HG03457 (cell line): ENCODE data around the gene NYAP2.

Experiments used
- ATAC-seq: cut with Tn5 transposase; IDR thresholded peaks from one replicate; pipeline ENCODE4 v1.9.1; 2021; ENCODE audit warnings: moderate number of reproducible peaks; ENCODE audit not compliant: unreplicated experiment

The NYAP2 gene

GRCh38 chr2:225472161-225472560, 72.7 kb downstream of the NYAP2 start:
- ATAC-seq: no peak

GRCh38 chr2:225479386-225479785, 79.9 kb downstream of the NYAP2 start:
- no peak for ATAC-seq

GRCh38 chr2:225484751-225485150, 85.2 kb downstream of the NYAP2 start:
- no peak for ATAC-seq

- ATAC-seq: no peak
Observed at GRCh38 chr2:225486236-225486635, 86.7 kb downstream of the NYAP2 start.

GRCh38 chr2:225487878-225488416, 88.4 kb downstream of the NYAP2 start:
- ATAC-seq: no peak

- no peak for ATAC-seq
Observed at GRCh38 chr2:225488743-225489142, 89.2 kb downstream of the NYAP2 start.

GRCh38 chr2:225493420-225494099, 94.0 kb downstream of the NYAP2 start:
- ATAC-seq: no peak

GRCh38 chr2:225494100-225494459, 94.6 kb downstream of the NYAP2 start:
- no peak for ATAC-seq

- no peak for ATAC-seq
Observed at GRCh38 chr2:225495706-225496105, 96.2 kb downstream of the NYAP2 start.

- no peak for ATAC-seq
Observed at GRCh38 chr2:225496568-225496967, 97.1 kb downstream of the NYAP2 start.

- ATAC-seq: no peak
Observed at GRCh38 chr2:225497166-225497565, 97.7 kb downstream of the NYAP2 start.

GRCh38 chr2:225501022-225501421, 101.5 kb downstream of the NYAP2 start:
- ATAC-seq: no peak

- no peak for ATAC-seq
Observed at GRCh38 chr2:225502971-225503370, 103.5 kb downstream of the NYAP2 start.

GRCh38 chr2:225510796-225511195, 111.3 kb downstream of the NYAP2 start:
- ATAC-seq: no peak

- ATAC-seq: no peak
Observed at GRCh38 chr2:225512469-225512868, 113.0 kb downstream of the NYAP2 start.

GRCh38 chr2:225512876-225513540, 113.5 kb downstream of the NYAP2 start:
- no peak for ATAC-seq

- ATAC-seq: no peak
Observed at GRCh38 chr2:225515033-225515432, 115.5 kb downstream of the NYAP2 start.

GRCh38 chr2:225526760-225527390, 127.4 kb downstream of the NYAP2 start:
- no peak for ATAC-seq

GRCh38 chr2:225531559-225531958, 132.0 kb downstream of the NYAP2 start:
- ATAC-seq: no peak

GRCh38 chr2:225532096-225532495, 132.6 kb downstream of the NYAP2 start:
- no peak for ATAC-seq

GRCh38 chr2:225534037-225534436, 134.5 kb downstream of the NYAP2 start:
- ATAC-seq: no peak

- ATAC-seq: no peak
Observed at GRCh38 chr2:225534697-225535096, 135.2 kb downstream of the NYAP2 start.
